ENCODE results near the gene TXNRD1.

GRCh38 chr12:104171785-104172569 lies 43.6 kb upstream of the TXNRD1 start:
- TF ChIP-seq, protein P1, sequence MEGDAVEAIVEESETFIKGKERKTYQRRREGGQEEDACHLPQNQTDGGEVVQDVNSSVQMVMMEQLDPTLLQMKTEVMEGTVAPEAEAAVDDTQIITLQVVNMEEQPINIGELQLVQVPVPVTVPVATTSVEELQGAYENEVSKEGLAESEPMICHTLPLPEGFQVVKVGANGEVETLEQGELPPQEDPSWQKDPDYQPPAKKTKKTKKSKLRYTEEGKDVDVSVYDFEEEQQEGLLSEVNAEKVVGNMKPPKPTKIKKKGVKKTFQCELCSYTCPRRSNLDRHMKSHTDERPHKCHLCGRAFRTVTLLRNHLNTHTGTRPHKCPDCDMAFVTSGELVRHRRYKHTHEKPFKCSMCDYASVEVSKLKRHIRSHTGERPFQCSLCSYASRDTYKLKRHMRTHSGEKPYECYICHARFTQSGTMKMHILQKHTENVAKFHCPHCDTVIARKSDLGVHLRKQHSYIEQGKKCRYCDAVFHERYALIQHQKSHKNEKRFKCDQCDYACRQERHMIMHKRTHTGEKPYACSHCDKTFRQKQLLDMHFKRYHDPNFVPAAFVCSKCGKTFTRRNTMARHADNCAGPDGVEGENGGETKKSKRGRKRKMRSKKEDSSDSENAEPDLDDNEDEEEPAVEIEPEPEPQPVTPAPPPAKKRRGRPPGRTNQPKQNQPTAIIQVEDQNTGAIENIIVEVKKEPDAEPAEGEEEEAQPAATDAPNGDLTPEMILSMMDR (IDR thresholded peaks at IDR 0.05): no peak
- no peak for TF ChIP-seq POLR2A (IDR thresholded peaks at IDR 0.05)

Measured in thyroid gland (tissue), 4 donors.